Measurements from ENCODE around the gene DRC3. TPM values are rescaled to one million over a fixed set of nuclear protein-coding genes. Genes with fewer than 3 reads are reported as not detected.

Gene DRC3
- total and polyA plus RNA-seq, 2 experiments from 2014 or later: 1.1 to 1.8 TPM

GRCh38 chr17:18027280-18027679, 54.6 kb downstream of the DRC3 start:
- no peaks in the 10 kb centered on the region for H3K9me2 ChIP-seq (replicated peaks; ENCODE audit: insufficient read depth)
- H3K4me2 ChIP-seq: no peak overlapping the region
- no peaks in the 10 kb centered on the region for H3K4me1 ChIP-seq (ENCODE audit: insufficient read depth)
- H2AFZ ChIP-seq: no peak overlapping the region
- no peaks in the 10 kb centered on the region for H3K9me3 ChIP-seq (ENCODE audit: low read depth)
- no peak overlapping the region for H3K4me3 ChIP-seq
- no peaks in the 10 kb centered on the region for H3K36me3 ChIP-seq (replicated peaks; ENCODE audit: insufficient read depth, low read depth)
- no peaks in the 10 kb centered on the region for H3K27me3 ChIP-seq
- H3K27ac ChIP-seq: no peak overlapping the region
- peaks cover 2% of the 10 kb centered on the region for H3K79me2 ChIP-seq
- no peak for DNase-seq (ENCODE audit: low spot score)
- WGBS (ENCODE audit: low lambda C conversion rate, missing lambda C conversion rate): 84% methylated on average over 6 of the region's 6 CpGs
- H4K20me1 ChIP-seq (ENCODE audit: insufficient read depth, poor library complexity, severe bottlenecking): no peaks in the 10 kb centered on the region
- no peak for TF ChIP-seq CTCF (IDR thresholded peaks at IDR 0.05; ENCODE audit: poor library complexity)
- TF ChIP-seq EZH2 (IDR thresholded peaks at IDR 0.05; ENCODE audit: borderline replicate concordance): no peak
- no peak for TF ChIP-seq EZH2phosphoT487 (IDR thresholded peaks at IDR 0.05; ENCODE audit: low read depth, severe bottlenecking, unreplicated experiment)

- TF ChIP-seq EZH2phosphoT487 (IDR thresholded peaks at IDR 0.05; ENCODE audit: low read depth, severe bottlenecking, unreplicated experiment) (no peak), CTCF (IDR thresholded peaks at IDR 0.05; ENCODE audit: poor library complexity) (no peak), EZH2 (IDR thresholded peaks at IDR 0.05; ENCODE audit: borderline replicate concordance) (no peak)
- no peak overlapping the region for H3K4me2 ChIP-seq
- 81% methylated on average over 11 of the region's 11 CpGs for WGBS (ENCODE audit: low lambda C conversion rate, missing lambda C conversion rate)
- no peaks in the 10 kb centered on the region for H3K27me3 ChIP-seq
- peaks cover 9% of the 10 kb centered on the region for H3K79me2 ChIP-seq
- no peaks in the 10 kb centered on the region for H4K20me1 ChIP-seq (ENCODE audit: insufficient read depth, poor library complexity, severe bottlenecking)
- H3K9me2 ChIP-seq (replicated peaks; ENCODE audit: insufficient read depth): no peaks in the 10 kb centered on the region
- no peak overlapping the region for H3K27ac ChIP-seq
- no peaks in the 10 kb centered on the region for H3K4me1 ChIP-seq (ENCODE audit: insufficient read depth)
- H2AFZ ChIP-seq: no peak overlapping the region
- no peaks in the 10 kb centered on the region for H3K9me3 ChIP-seq (ENCODE audit: low read depth)
- DNase-seq (ENCODE audit: low spot score): no peak
- H3K4me3 ChIP-seq: no peak overlapping the region
- no peaks in the 10 kb centered on the region for H3K36me3 ChIP-seq (replicated peaks; ENCODE audit: insufficient read depth, low read depth)
Measured at GRCh38 chr17:18028114-18028951, 55.7 kb downstream of the DRC3 start.

DNA sequence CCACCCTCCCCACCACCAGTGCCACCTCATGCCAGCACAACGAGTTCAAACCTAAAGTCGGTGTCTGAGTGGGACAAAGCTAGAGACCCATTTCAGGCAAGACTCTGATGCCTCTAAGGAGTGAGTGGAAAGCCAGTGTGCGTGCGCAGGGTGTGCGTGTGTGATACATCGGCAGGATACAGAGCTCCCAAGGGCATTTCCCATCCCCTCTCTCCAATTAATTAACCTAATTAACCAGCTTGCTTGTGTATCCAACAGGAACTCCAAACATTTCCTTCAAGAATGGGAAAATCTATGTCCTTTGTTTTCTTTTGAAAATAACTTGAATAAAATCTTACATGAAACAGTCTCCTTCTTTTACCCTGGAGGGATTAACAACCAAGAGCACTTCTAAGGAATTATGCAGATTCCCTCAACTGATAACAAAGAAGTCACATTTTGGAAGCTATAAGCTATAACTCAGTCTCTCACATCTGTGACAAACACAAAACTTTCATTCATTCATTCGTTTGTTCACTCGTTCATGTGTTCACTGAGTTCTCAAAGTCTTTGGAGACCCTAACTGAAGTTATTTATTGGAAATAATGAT, 56.4 kb downstream of the DRC3 start:
- Histone ChIP-seq H2AFZ (no peak overlapping the region), H3K4me3 (no peak overlapping the region), H3K27ac (no peak overlapping the region), H3K9me2 (replicated peaks; ENCODE audit: insufficient read depth) (no peaks in the 10 kb centered on the region), H3K36me3 (replicated peaks; ENCODE audit: insufficient read depth, low read depth) (no peaks in the 10 kb centered on the region), H3K4me2 (no peak overlapping the region), H3K27me3 (no peaks in the 10 kb centered on the region), H3K79me2 (peaks cover 12% of the 10 kb centered on the region), H4K20me1 (ENCODE audit: insufficient read depth, poor library complexity, severe bottlenecking) (no peaks in the 10 kb centered on the region), H3K4me1 (ENCODE audit: insufficient read depth) (no peaks in the 10 kb centered on the region), H3K9me3 (ENCODE audit: low read depth) (no peaks in the 10 kb centered on the region)
- TF ChIP-seq CTCF (IDR thresholded peaks at IDR 0.05; ENCODE audit: poor library complexity) (no peak), EZH2phosphoT487 (IDR thresholded peaks at IDR 0.05; ENCODE audit: low read depth, severe bottlenecking, unreplicated experiment) (no peak), EZH2 (IDR thresholded peaks at IDR 0.05; ENCODE audit: borderline replicate concordance) (no peak)
- WGBS (ENCODE audit: low lambda C conversion rate, missing lambda C conversion rate): 87% methylated on average over 8 of the region's 8 CpGs
- no peak for DNase-seq (ENCODE audit: low spot score)
